ENCODE measurements around the gene MATN4.

DNA sequence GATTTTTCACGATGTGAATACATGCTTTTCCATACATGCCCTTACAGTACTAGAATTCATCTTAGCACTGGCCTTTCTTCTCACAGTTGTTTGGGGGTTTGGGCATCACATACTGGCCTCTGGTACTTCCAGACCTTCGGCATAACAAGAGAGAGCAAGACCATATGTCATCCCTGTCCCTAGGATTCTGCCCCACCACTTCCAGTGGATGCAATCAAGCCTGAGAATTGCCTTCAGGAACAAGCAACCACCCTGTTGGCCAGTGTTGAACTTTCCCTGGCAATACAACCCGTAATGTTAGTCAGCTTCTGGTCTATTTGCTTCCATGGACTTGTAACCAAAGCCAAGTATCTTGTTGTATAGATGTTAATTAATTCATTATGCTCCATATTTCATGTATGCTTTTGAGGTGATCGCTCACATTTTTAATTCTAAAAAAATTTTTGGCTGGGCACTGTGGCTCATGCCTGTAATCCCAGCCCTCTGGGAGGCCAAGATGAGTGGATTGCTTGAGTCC is 38.3 kb downstream of the MATN4 start:
- TF ChIP-seq, protein P1, sequence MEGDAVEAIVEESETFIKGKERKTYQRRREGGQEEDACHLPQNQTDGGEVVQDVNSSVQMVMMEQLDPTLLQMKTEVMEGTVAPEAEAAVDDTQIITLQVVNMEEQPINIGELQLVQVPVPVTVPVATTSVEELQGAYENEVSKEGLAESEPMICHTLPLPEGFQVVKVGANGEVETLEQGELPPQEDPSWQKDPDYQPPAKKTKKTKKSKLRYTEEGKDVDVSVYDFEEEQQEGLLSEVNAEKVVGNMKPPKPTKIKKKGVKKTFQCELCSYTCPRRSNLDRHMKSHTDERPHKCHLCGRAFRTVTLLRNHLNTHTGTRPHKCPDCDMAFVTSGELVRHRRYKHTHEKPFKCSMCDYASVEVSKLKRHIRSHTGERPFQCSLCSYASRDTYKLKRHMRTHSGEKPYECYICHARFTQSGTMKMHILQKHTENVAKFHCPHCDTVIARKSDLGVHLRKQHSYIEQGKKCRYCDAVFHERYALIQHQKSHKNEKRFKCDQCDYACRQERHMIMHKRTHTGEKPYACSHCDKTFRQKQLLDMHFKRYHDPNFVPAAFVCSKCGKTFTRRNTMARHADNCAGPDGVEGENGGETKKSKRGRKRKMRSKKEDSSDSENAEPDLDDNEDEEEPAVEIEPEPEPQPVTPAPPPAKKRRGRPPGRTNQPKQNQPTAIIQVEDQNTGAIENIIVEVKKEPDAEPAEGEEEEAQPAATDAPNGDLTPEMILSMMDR (IDR thresholded peaks at IDR 0.05 in 4 of 5, conservative IDR thresholded peaks at IDR 0.05 in 1 of 5) = no peak
- TF ChIP-seq POLR2A (IDR thresholded peaks at IDR 0.05) = no peak
